ENCODE results near the gene CD2AP. TPM values are rescaled to one million over a fixed set of nuclear protein-coding genes. Genes with fewer than 3 reads are reported as not detected.

The CD2AP gene
- total and polyA plus RNA-seq, 9 of the 15 experiments (the other 6 are each of a cell fraction or from before 2014, with no cell fraction given) = 9.4 to 69.7 (median 38.7) TPM

- TF ChIP-seq ZNF277 (CRISPR knock-in tag; IDR thresholded peaks at IDR 0.05; ENCODE audit: borderline replicate concordance) = no peak
- TF ChIP-seq NFIC (IDR thresholded peaks at IDR 0.05) = peak; percentile 79
- TF ChIP-seq ADNP (tag; IDR thresholded peaks at IDR 0.05) = no peak
- TF ChIP-seq ZNF175 (CRISPR knock-in tag; IDR thresholded peaks at IDR 0.05; ENCODE audit: low read depth) = no peak
- no peak for TF ChIP-seq NKRF (IDR thresholded peaks at IDR 0.05; ENCODE audit: borderline replicate concordance)
- TF ChIP-seq ZNF408 (CRISPR knock-in tag; IDR thresholded peaks at IDR 0.05; ENCODE audit: low read depth) = no peak
- no peak for TF ChIP-seq RERE (CRISPR knock-in tag; IDR thresholded peaks at IDR 0.05; ENCODE audit: borderline replicate concordance)
- TF ChIP-seq ZNF592 (IDR thresholded peaks at IDR 0.05) = no peak
- TF ChIP-seq SP2 (IDR thresholded peaks at IDR 0.05; ENCODE audit: extremely low read depth, low read depth, low read length, poor library complexity, severe bottlenecking) = no peak
- no peak for TF ChIP-seq SAP30 (IDR thresholded peaks at IDR 0.05; ENCODE audit: borderline replicate concordance, insufficient read depth, low read depth, low read length, poor library complexity, severe bottlenecking)
- peak; percentile 56 for TF ChIP-seq MEIS2 (IDR thresholded peaks at IDR 0.05; ENCODE audit: partially characterized antibody)
- TF ChIP-seq KAT8 (IDR thresholded peaks at IDR 0.05; ENCODE audit: low read depth) = no peak
- no peak for TF ChIP-seq MTA1 (IDR thresholded peaks at IDR 0.05; ENCODE audit: borderline replicate concordance)
- TF ChIP-seq ZNF121 (CRISPR knock-in tag; conservative IDR thresholded peaks at IDR 0.05) = no peak
Observed at GRCh38 chr6:47455533-47456209, 21.9 kb upstream of the CD2AP start (continued).
